ENCODE measurements around the gene S100A9.

DNA sequence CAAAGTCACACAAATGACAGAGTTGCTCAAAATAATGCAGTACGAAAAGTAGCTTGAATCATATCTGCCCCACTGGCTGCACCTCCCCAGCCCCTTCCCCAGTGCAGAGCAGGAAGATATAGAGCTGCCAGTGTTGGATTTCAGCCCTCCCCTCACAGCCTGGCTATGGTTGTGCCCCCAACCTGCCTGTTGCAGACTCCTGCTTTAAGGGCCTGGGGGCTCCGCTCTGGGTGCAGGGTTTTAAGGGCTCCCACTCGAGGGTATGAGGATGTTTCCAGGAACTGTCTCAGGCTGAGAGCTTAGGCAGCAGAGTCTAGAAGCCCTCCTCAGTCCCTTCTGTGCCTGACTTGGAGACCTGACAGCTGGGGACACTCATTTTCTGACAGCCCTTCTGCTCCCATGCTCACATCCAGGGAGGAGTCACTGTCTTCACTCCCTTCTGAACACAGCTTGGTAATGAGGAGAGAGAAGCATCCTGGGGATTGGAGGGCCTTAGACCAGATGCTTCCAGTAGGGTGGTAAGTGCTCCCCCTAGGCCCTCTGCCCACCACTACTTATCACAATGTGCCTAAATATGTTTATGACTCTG is 4.6 kb downstream of the S100A9 start:
- TF ChIP-seq TAF1 (IDR thresholded peaks at IDR 0.05; ENCODE audit: low read depth): no peak
- TF ChIP-seq EP300 (conservative IDR thresholded peaks at IDR 0.05; ENCODE audit: poor library complexity, severe bottlenecking): no peak
- no peak for TF ChIP-seq POLR2AphosphoS5 (IDR thresholded peaks at IDR 0.05)
- TF ChIP-seq, protein P1, sequence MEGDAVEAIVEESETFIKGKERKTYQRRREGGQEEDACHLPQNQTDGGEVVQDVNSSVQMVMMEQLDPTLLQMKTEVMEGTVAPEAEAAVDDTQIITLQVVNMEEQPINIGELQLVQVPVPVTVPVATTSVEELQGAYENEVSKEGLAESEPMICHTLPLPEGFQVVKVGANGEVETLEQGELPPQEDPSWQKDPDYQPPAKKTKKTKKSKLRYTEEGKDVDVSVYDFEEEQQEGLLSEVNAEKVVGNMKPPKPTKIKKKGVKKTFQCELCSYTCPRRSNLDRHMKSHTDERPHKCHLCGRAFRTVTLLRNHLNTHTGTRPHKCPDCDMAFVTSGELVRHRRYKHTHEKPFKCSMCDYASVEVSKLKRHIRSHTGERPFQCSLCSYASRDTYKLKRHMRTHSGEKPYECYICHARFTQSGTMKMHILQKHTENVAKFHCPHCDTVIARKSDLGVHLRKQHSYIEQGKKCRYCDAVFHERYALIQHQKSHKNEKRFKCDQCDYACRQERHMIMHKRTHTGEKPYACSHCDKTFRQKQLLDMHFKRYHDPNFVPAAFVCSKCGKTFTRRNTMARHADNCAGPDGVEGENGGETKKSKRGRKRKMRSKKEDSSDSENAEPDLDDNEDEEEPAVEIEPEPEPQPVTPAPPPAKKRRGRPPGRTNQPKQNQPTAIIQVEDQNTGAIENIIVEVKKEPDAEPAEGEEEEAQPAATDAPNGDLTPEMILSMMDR (IDR thresholded peaks at IDR 0.05; ENCODE audit: poor library complexity, severe bottlenecking): no peak
- TF ChIP-seq EZH2 (IDR thresholded peaks at IDR 0.05; ENCODE audit: borderline replicate concordance, insufficient read depth, low read length, poor library complexity, severe bottlenecking): no peak

Measured in neural cell (in vitro differentiated cells).